Gastroesophageal sphincter (tissue), 3 donors: ENCODE measurements around the gene DHCR7.
A peak's percentile ranks its signal among the peaks of the same experiment; 100 is the strongest.

Source experiments
- EP300 ChIP-seq: sonication (generic); formaldehyde crosslinking; IDR thresholded peaks from one replicate; pipeline ENCODE4 v1.6.1; 2017; ENCODE audit warnings: antibody characterized with exemption, mild to moderate bottlenecking
- POLR2A ChIP-seq, 2 donors: fragments of 450-650 bp; IDR thresholded peaks; one replicate each; pipeline ENCODE4 v1.6.1; 2017; ENCODE audit warnings: antibody characterized with exemption in 2 of 2, mild to moderate bottlenecking in 2 of 2, moderate library complexity in 1 of 2
- TF ChIP-seq, protein P1 (sequence below), 4 experiments: fragments of 200-600 bp in 2 of 4; fragments of 450-650 bp in 2 of 4; sonication (generic) in 1 of 4; IDR thresholded peaks; one replicate each; pipeline ENCODE4 v1.5.1; 2017 to 2019; ENCODE audit warnings: antibody characterized with exemption in 4 of 4, mild to moderate bottlenecking in 2 of 4, moderate library complexity in 2 of 4

DNA sequence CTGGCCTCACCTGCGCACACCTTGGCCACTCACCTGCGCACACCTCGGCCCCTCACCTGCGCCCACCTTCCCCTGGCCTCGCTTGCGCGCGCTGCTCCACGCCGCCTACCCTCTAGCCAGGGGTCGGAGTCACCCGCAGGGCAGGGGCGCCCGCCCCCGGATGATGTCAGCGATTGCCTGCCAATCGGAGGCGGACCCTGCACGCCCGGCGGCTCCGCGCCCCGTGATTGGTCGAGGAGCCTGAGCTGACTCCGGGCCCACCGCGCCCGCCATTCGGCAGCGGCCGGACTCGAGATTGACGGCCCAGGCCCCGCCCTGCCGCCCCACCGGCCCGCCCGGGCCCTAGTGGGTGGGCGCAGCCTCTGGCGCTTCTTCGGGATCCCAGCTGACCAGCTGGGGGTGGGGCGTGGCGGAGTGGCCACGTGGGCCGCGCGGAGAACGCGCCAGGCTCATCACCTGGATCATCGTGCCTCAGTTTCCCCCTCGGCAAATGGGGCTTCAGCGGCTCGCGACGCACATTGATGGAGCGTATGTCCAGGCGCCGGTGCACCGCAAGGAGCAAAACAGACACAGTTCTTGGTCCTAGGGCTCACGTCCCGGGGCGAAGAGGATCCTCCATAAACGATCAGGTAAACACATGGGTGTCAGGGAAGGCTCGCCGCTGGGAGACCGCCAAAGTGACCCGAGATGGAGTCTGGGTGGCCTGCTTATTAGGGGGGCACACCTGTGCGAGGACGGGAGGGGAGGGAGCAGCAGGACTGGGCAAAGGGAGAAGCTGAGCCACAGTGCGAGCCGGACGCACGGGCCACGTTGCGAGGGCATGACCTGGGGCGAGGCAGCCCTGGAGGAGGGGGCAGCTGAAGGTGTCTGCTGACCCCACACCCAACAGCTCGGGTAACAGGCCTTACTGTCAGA lies at the start of gene DHCR7:
- TF ChIP-seq, protein P1, sequence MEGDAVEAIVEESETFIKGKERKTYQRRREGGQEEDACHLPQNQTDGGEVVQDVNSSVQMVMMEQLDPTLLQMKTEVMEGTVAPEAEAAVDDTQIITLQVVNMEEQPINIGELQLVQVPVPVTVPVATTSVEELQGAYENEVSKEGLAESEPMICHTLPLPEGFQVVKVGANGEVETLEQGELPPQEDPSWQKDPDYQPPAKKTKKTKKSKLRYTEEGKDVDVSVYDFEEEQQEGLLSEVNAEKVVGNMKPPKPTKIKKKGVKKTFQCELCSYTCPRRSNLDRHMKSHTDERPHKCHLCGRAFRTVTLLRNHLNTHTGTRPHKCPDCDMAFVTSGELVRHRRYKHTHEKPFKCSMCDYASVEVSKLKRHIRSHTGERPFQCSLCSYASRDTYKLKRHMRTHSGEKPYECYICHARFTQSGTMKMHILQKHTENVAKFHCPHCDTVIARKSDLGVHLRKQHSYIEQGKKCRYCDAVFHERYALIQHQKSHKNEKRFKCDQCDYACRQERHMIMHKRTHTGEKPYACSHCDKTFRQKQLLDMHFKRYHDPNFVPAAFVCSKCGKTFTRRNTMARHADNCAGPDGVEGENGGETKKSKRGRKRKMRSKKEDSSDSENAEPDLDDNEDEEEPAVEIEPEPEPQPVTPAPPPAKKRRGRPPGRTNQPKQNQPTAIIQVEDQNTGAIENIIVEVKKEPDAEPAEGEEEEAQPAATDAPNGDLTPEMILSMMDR (IDR thresholded peaks at IDR 0.05), result peak in 1 of 4 experiments; percentile 12
- no peak for TF ChIP-seq EP300
- peak in 1 of 2 donors; percentile 19 for TF ChIP-seq POLR2A (IDR thresholded peaks at IDR 0.05)
